Thoracic aorta (tissue), 2 donors: ENCODE results near the gene ITPRIPL1. TPM values are rescaled to one million over a fixed set of nuclear protein-coding genes. Genes with fewer than 3 reads are reported as not detected.

Experiments
- ATAC-seq: fragments of 150-250 bp; one replicate; pipeline ENCODE4 v1.8.0; 2017; ENCODE audit warnings: low read depth; ENCODE audit not compliant: insufficient number of reproducible peaks, low FRiP score
- DNase-seq: peaks from one replicate; pipeline ENCODE4 v3.0.0-alpha.2; 2020; ENCODE audit warnings: low spot score
- H3K27ac ChIP-seq, 2 donors: fragments of 200-600 bp; sonication (generic); 1 replicate in 1 of 2; 2 replicates in 1 of 2; pipeline ENCODE4 v1.5.1; 2016; ENCODE audit warnings: mild to moderate bottlenecking in 2 of 2, moderate library complexity in 2 of 2
- H3K27me3 ChIP-seq: fragments of 200-600 bp; sonication (generic); replicated peaks from 2 replicates; pipeline ENCODE4 v1.6.0; 2016; ENCODE audit warnings: mild to moderate bottlenecking; ENCODE audit not compliant: insufficient read depth
- H3K36me3 ChIP-seq: fragments of 200-600 bp; sonication (generic); one replicate; pipeline ENCODE4 v1.5.1; 2016
- H3K4me1 ChIP-seq, 2 donors: fragments of 200-600 bp; sonication (generic); 1 replicate in 1 of 2; 2 replicates in 1 of 2; pipeline versions ENCODE4 v1.5.1 to v1.6.0; 2016; ENCODE audit warnings: low read depth in 2 of 2, mild to moderate bottlenecking in 1 of 2; ENCODE audit not compliant: control insufficient read depth in 1 of 2
- H3K4me3 ChIP-seq: fragments of 200-600 bp; sonication (generic); 2 replicates; pipeline ENCODE4 v1.5.1; 2016; ENCODE audit warnings: mild to moderate bottlenecking
- H3K9me3 ChIP-seq: fragments of 200-600 bp; sonication (generic); 2 replicates; pipeline ENCODE4 v1.5.1; 2016
- CTCF ChIP-seq: fragments of 200-600 bp; sonication (generic); IDR thresholded peaks from one replicate; pipeline ENCODE4 v1.5.1; 2019; ENCODE audit warnings: antibody characterized with exemption
- total RNA-seq, 2 donors: library from RNA; depleted of rRNA; stranded (reverse); fragments of >200 nt; gene quantifications; one replicate each; pipeline versions ENCODE4 v1.1.0 to v1.2.3, GENCODE V29; 2016

Gene ITPRIPL1
- total RNA-seq, 2 donors from 2014 or later = 0.63 to 1.6 TPM

- H3K27me3 ChIP-seq = no peaks in the 10 kb centered on the region
- no peak overlapping the region for H3K27ac ChIP-seq
- no peaks in the 10 kb centered on the region for H3K9me3 ChIP-seq
- ATAC-seq = no peak
- peaks cover 5 to 15% of the 10 kb centered on the region in 2 donors for H3K4me1 ChIP-seq
- DNase-seq = no peak
- no peak overlapping the region for H3K4me3 ChIP-seq
- no peaks in the 10 kb centered on the region for H3K36me3 ChIP-seq
- TF ChIP-seq CTCF = no peak
Measured at GRCh38 chr2:96317584-96317997, 7.5 kb upstream of the ITPRIPL1 start.

GRCh38 chr2:96318723-96319122 lies 6.4 kb upstream of the ITPRIPL1 start:
- no peaks in the 10 kb centered on the region for H3K9me3 ChIP-seq
- no peaks in the 10 kb centered on the region for H3K36me3 ChIP-seq
- H3K4me3 ChIP-seq = no peak overlapping the region
- ATAC-seq = no peak
- H3K27ac ChIP-seq = no peak overlapping the region
- peaks cover 5 to 15% of the 10 kb centered on the region in 2 donors for H3K4me1 ChIP-seq
- DNase-seq = no peak
- TF ChIP-seq CTCF = no peak
- no peaks in the 10 kb centered on the region for H3K27me3 ChIP-seq

GRCh38 chr2:96319396-96319795 lies 5.7 kb upstream of the ITPRIPL1 start:
- no peaks in the 10 kb centered on the region for H3K9me3 ChIP-seq
- ATAC-seq (no peak), DNase-seq (no peak)
- no peaks in the 10 kb centered on the region for H3K36me3 ChIP-seq
- TF ChIP-seq CTCF = no peak
- H3K4me1 ChIP-seq = peaks cover 5 to 15% of the 10 kb centered on the region in 2 donors
- no peaks in the 10 kb centered on the region for H3K27me3 ChIP-seq
- no peak overlapping the region for H3K4me3 ChIP-seq
- H3K27ac ChIP-seq = no peak overlapping the region

- peaks cover 5 to 23% of the 10 kb centered on the region in 2 donors for H3K4me1 ChIP-seq
- no peak overlapping the region for H3K4me3 ChIP-seq
- no peaks in the 10 kb centered on the region for H3K27me3 ChIP-seq
- DNase-seq (no peak), ATAC-seq (no peak)
- H3K36me3 ChIP-seq = no peaks in the 10 kb centered on the region
- no peaks in the 10 kb centered on the region for H3K9me3 ChIP-seq
- no peak overlapping the region for H3K27ac ChIP-seq
- TF ChIP-seq CTCF = no peak
Measured at GRCh38 chr2:96320326-96320725, 4.8 kb upstream of the ITPRIPL1 start.

GRCh38 chr2:96320728-96321622 lies 4.1 kb upstream of the ITPRIPL1 start:
- Histone ChIP-seq H3K4me3 (peak overlapping the region; percentile 71), H3K27ac (no peak overlapping the region), H3K27me3 (no peaks in the 10 kb centered on the region), H3K36me3 (no peaks in the 10 kb centered on the region), H3K4me1 (peaks cover 5 to 29% of the 10 kb centered on the region in 2 donors), H3K9me3 (no peaks in the 10 kb centered on the region)
- DNase-seq (no peak), ATAC-seq (no peak)
- TF ChIP-seq CTCF = no peak
